Astrocyte of the spinal cord (primary cell): ENCODE measurements around the gene ALDH3A1.
"Not testable (repeated sequence)": the region's sequence is repeated elsewhere in the genome, so short reads cannot be mapped to it uniquely, and the experiment has no call there.

Source experiments
- DNase-seq: peaks from one replicate; pipeline ENCODE4 v3.0.0; 2011; ENCODE audit warnings: low read depth, low spot score
- H3K4me3 ChIP-seq: 2 replicates; pipeline ENCODE4 v1.5.1; 2011; ENCODE audit warnings: low read depth, mild to moderate bottlenecking, low read length, moderate library complexity
- CTCF ChIP-seq: IDR thresholded peaks from 2 replicates; pipeline ENCODE4 v1.5.1; 2012; ENCODE audit warnings: low read depth, mild to moderate bottlenecking, low read length, inconsistent platforms
- in situ Hi-C: cut with HindIII; loops from 2 replicates; pipeline ENCODE4 v1.10.0; 2017; ENCODE audit warnings: low sequenced_read_pairs

The ALDH3A1 gene

GRCh38 chr17:19766421-19767270 is 18.5 kb upstream of the ALDH3A1 start:
- H3K4me3 ChIP-seq = no peak overlapping the region
- DNase-seq = peak; percentile 50
- in situ Hi-C loops = no loop called here
- peak; percentile 99 for TF ChIP-seq CTCF

- no peak for DNase-seq
- no peak for TF ChIP-seq CTCF
- H3K4me3 ChIP-seq = no peak overlapping the region
- in situ Hi-C loops = no loop called here
Measured at GRCh38 chr17:19766016-19766415, 17.9 kb upstream of the ALDH3A1 start.

GRCh38 chr17:19763991-19764390 is 15.9 kb upstream of the ALDH3A1 start:
- in situ Hi-C loops, H3K4me3 ChIP-seq, DNase-seq: not testable (repeated sequence)

GRCh38 chr17:19763416-19763815 is 15.3 kb upstream of the ALDH3A1 start:
- no peak for DNase-seq
- H3K4me3 ChIP-seq = no peak overlapping the region
- in situ Hi-C loops = no loop called here
- TF ChIP-seq CTCF = no peak

- DNase-seq = peak; percentile 52
- no peak overlapping the region for H3K4me3 ChIP-seq
- in situ Hi-C loops = no loop called here
- TF ChIP-seq CTCF = peak; percentile 87
Measured at GRCh38 chr17:19762515-19762961, 14.4 kb upstream of the ALDH3A1 start.

GRCh38 chr17:19760746-19761145 is 12.6 kb upstream of the ALDH3A1 start:
- in situ Hi-C loops = no loop called here
- no peak for DNase-seq

More at GRCh38 chr17:19760746-19761145, 12.6 kb upstream of the ALDH3A1 start:
- no peak for TF ChIP-seq CTCF
- no peak overlapping the region for H3K4me3 ChIP-seq
